ENCODE results near the gene ADGRV1.

The ADGRV1 gene

DNA sequence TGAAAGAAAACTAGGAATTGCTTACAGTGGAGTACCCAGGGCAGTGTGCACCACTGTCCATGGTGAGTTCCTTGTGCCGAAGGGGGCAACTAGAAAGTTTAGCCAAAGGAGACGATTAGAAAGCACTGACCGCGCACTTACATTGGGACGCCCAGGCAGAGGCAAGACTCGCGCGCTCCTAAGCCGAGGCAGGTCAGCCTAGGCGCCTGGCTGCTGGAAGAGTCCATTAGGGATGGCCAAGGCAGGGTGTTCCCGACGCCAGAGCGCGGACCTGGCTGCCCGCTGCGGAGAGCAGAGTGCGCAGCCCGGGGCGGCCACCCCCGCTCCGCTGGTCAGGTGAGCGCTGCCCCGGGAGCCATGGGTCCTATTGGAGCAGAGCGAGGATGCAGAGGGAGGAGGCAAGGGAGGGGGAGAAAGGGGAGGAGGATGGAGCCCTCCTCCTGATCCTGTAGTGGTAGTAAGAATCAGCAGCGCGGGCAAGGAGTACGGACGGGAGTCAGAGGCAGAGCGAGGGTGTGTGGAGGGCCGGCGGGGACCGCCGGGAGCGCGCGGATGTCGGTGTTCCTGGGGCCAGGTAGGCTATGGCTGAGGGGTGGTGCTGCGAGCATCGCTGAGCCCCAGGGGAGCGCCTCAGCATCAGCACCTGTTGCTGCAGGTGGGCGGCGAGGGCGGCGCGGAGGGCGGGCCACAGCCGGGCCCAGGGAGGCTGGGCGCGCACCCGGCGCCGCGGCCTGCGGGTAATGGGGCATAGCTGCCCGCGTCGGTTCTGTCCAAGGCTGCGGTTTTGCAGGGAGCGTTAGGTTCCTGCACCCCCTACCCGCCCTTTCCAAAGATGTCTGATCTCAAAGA, at the start of gene ADGRV1:
Gene ADGRV1 (plus strand): TSS at position 454 of the 849 bp plus-strand sequence. CDS start 99 bp downstream, at position 553.
- DNase-seq (ENCODE audit: low spot score) = no peak

GRCh38 chr5:90510438-90510837, 48.2 kb upstream of the ADGRV1 start:
- DNase-seq (ENCODE audit: low spot score) = no peak

GRCh38 chr5:90514520-90514919, 44.1 kb upstream of the ADGRV1 start:
- no peak for DNase-seq (ENCODE audit: low spot score)

GRCh38 chr5:90518661-90519060, 39.9 kb upstream of the ADGRV1 start:
- no peak for DNase-seq (ENCODE audit: low spot score)

DNA sequence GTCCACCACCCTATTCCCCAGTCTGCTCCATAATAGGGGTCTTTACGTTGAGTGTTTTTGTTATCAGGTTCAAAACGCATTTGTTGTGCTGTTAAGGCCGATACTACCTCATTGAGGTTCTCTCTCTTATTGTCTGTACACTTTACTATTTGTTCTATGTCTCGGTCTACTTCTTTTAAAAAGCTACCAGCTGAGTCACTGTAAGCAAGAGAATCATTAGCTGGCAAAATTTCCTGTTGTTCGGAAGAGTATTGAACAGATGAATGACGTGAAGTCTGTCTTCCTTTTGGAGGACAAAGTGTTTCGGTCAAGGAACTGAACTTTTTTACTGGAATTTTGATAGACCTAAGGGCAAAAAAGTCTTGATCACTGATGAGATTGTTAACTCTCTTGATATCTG, 39.5 kb upstream of the ADGRV1 start:
- DNase-seq (ENCODE audit: low spot score) = no peak

- DNase-seq (ENCODE audit: low spot score) = no peak
Observed at GRCh38 chr5:90528601-90529193, 29.9 kb upstream of the ADGRV1 start.

GRCh38 chr5:90529194-90529938, 29.2 kb upstream of the ADGRV1 start, which contains the start of gene LYSMD3:
TSS of gene LYSMD3 (minus strand) at chr5:90529584. CDS start at chr5:90525289, 4,295 bp downstream.
- DNase-seq (ENCODE audit: low spot score) = peak; percentile 99

- no peak for DNase-seq (ENCODE audit: low spot score)
Observed at GRCh38 chr5:90529939-90530677, 28.5 kb upstream of the ADGRV1 start.

DNA sequence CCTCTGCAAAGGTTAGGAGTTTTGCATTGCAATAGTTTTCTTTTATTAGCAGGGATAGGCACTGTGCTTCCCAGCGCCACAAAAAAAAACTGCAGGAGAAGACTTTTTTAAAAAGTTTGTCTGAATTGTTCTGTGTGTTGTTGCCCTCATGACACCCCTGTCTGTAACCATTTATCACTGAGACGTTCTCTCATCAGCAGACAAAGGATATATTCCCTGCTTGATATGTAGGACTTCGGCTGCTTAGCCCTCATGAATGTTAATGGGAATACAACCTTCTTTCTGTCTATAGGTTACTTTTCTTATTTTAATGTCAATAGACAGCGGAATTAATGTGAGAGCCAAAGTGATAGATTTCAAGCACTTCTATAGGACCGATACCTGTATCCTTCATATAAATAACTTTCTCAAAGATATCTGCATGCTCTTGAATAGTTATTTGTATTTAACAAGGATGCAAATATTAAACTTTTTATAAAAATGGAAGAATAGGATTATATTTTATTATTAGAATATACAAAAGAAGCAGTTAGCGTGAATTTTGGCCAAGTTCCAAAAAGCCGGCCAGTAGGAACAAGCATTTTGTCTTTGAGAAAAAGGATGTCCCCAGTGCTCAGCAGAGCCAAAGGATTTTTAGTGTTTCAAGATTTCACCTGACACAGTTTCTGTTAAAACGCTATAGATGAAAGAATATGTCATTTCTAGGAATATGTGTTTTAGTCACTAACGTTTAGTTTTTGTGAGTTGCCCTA, 27.7 kb upstream of the ADGRV1 start:
- no peak for DNase-seq (ENCODE audit: low spot score)

- DNase-seq (ENCODE audit: low spot score) = no peak
Observed at GRCh38 chr5:90533794-90534193, 24.8 kb upstream of the ADGRV1 start.

DNA sequence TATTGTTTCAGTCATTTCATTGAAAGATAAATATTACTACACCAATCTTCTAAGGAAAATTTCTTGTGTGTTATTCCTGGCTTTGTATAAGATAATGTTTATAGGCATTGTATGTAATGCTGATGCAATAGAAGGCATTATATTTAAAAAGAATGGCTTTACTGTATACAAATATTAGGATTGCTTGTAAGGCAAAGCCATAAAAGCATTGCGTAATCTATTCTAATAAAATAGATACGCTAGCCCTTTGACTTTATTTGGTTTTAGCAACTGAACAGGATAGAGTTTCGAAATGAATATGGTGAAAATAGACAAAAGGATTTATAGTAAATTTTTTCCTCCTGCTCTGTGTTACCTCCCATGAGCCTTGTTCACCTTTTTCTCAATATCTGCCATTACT, 23.7 kb upstream of the ADGRV1 start:
- DNase-seq (ENCODE audit: low spot score) = no peak

GRCh38 chr5:90542827-90543519, 15.6 kb upstream of the ADGRV1 start:
- DNase-seq (ENCODE audit: low spot score) = no peak

DNA sequence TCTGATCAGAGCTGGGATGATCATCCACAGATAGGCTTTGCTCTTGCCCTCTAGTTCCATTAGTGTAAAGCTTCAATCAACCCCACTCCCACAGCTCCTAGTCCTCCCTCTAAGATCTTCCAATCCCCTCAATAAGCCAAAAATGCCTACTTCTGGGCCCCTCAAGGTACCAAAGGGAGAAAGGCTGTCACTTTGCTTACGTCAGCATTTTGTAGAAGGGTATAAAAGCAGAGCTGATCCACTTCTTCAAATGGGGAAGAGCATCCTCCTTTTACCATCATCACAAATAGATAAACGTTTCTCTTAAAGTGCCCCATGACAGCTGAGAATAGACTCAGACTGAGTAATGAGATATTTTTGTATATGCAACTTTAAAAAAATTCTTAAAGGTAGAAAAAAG, 13.1 kb upstream of the ADGRV1 start:
- DNase-seq (ENCODE audit: low spot score) = no peak

GRCh38 chr5:90546216-90546837, 12.3 kb upstream of the ADGRV1 start:
- no peak for DNase-seq (ENCODE audit: low spot score)

- no peak for DNase-seq (ENCODE audit: low spot score)
Observed at GRCh38 chr5:90547072-90547536, 11.5 kb upstream of the ADGRV1 start.

GRCh38 chr5:90548069-90548593, 10.5 kb upstream of the ADGRV1 start:
- no peak for DNase-seq (ENCODE audit: low spot score)

GRCh38 chr5:90549223-90549622, 9.4 kb upstream of the ADGRV1 start:
- DNase-seq (ENCODE audit: low spot score) = no peak

GRCh38 chr5:90549729-90550275, 8.8 kb upstream of the ADGRV1 start:
- no peak for DNase-seq (ENCODE audit: low spot score)

DNA sequence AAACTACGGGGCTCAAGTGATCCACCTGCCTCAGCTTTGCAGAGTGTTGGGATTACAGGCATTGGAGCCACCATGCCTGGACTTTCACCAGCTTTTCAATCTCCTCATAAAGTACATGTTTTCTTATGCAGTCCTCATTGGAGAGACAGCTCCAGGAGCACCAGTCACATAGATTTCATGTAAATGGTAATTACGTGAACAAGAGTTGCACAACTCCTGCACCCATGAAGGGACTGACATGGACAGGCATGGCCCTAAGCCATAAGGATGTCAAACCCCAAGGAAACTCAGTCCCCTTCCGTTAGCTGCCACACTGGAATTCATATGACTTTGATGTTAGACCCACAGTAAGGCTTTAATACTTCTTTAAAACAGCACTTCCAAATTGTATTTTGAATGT, 7.6 kb upstream of the ADGRV1 start:
- DNase-seq (ENCODE audit: low spot score) = no peak

DNA sequence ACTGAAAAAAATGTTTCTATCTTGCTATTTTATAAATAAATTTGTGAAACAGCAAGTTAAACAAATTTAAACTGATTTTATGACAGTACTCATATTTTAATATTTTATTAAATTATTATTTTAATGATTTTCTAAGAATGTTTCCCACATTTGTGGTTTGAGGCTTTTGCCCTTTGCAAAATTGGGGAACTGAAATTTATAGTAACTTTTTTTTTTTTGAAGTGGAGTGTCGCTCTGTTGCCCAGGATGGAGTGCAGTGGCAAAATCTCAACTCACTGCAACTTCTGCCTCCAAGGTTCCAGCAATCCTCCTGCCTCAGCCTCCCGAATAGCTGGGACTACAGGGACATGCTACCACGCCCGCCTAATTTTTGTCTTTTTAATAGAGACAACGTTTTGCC, 7.2 kb upstream of the ADGRV1 start:
- DNase-seq (ENCODE audit: low spot score) = no peak

Measured in left forelimb (tissue), 1 donor.